NCI-H526 (cell line): ENCODE measurements around the gene APLP2.
"Not testable (repeated sequence)": the region's sequence is repeated elsewhere in the genome, so short reads cannot be mapped to it uniquely, and the experiment has no call there.

Source experiments
- DNase-seq, 2 experiments: peaks; one replicate each; lab custom pipeline; 2025; lab: John Stamatoyannopoulos, UW

APLP2 gene

DNA sequence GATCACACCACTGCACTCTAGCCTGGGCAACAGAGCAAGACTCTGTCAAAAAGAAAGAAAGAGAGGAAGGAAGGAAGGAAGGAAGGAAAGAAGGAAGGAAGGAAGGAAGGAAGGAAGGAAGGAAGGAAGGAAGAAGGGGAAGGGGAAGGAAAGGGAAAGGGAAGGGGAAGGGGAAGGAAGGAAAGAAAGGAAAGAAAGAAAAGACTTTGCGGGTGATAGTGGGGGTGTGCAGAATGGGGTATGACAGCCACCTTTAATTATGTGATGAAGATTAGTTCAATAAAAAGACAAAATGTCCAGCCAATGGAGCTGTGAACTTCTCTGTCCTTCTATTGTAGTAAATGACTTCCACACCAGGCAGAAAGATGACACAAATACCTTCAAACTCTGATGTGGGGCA lies 8.7 kb upstream of the APLP2 start:
- no peak for DNase-seq

DNA sequence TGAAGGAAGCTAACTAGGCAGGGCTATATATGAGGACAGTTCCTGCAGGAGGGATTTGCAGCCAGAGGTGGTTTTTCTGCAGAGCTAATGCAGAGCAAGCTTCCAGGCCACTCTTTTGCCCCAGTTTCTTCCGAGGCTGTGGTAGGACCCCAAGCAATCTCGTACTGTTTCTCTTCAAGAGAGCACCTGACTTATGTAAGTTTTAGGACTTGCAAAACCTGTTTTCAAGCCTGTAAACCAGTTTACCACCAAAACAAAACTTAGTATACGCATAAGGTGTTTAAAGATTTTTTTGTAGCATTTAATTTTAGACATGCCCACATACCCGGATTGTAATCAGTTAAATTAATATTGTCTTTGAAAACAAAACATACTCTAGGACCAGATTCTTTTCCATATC lies 7.7 kb upstream of the APLP2 start:
- no peak for DNase-seq

DNA sequence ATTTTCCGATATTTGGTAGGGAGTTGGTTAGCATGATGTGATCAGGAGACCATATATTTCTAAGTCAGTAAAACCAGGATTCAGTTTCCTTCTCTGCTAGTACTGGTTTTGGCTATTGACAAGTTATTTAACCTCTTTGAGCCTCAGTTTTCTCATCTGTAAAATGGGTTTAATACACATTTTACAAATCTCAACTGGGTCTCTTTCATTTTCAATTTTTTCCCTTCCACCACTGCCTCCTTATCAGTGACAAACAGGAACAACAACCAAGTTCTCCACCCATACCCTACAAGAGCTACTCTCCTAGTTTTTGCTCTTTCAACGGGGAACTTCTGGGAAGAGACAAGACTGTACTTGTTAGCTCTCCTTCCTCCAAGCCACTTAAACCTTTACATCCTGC lies 6.2 kb upstream of the APLP2 start:
- DNase-seq, result no peak

GRCh38 chr11:130064596-130064995 lies 5.1 kb upstream of the APLP2 start:
- DNase-seq, result no peak

DNA sequence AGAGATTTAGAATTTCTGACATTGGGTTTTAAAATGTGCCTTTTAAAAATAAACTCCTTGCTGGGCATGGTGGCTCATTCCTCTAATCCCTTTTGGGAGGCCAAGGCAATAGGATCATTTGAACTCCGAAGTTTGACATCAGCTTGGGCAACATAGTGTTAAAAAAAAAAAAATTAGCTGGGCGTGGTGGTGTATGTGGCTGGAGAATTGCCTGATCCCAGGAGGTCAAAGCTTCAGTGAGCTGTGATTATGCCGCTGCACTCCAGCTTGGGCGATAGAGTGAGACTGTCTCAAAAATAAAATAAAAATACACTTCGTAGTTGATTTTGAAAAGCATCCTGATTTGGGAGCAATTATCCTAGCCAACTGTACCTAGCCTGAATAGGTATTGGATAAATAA lies 3.4 kb upstream of the APLP2 start:
- DNase-seq, result peak in 1 of 2 experiments; percentile 26

DNA sequence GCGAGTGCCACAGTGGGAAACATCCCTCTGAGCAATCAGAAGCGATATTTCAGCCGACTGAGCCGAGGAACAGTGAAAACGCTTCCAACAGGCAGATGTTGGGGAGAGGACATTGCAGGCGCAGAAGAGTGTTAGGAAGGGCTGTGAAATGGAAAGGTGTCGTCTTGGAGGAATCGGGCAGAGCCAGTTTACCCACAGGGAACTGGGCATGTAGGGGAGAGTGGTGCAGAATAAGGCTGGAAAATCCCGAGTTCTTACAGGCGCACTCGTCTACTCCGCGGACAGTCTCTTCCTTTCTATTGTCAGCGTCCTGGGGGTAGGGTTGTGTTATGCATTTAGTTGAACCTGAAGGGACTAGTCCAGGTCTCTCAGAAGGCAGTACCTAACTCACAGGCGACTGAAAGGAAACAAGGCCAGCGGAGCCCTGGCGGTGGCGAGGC lies 1.1 kb upstream of the APLP2 start:
- DNase-seq, result peak in 1 of 2 experiments; percentile 83

GRCh38 chr11:130068986-130069658 lies 572 bp upstream of the APLP2 start:
- peak; percentile 93 to 99 for DNase-seq

DNA sequence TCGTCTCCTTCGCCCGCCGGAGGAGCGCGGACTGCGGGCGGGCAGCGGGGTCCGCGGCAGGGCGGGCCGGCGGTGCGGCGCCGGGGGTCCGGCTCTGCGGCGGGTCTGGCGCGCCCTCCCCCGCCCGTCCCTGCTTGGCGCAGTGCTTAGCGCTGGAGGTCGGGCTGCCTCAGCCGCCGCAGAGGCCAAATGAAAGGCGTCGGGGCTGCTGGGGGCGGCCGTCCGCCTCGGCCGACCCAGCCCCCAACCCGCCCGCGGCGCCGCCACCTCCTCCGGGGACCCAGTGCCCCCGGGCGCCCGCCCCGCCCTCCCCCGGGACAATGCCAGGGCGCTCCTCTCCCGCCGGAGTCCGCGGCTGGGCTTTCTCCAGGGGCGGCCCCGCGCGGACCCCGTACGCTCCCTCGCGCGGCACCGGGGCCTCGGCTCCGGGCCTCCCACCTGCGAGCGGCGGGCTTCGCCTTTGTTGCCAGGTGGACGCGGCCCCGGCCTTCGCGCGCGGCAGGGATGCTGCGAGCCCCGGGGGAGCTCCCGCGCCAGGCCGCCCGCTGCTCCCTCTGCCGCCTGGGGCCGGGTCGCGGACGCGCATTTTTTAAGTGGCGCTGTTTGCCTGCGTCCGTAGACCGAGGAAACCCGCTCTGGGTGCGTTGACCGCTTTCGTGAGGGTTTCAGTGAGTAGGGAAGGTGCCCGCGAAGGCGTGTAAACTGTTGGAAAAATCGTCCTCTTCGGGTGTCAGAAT lies 583 bp downstream of the APLP2 start:
- peak; percentile 56 to 92 for DNase-seq

- DNase-seq, result peak in 1 of 2 experiments; percentile 65
Measured at GRCh38 chr11:130070846-130071200, 1.1 kb downstream of the APLP2 start.

DNA sequence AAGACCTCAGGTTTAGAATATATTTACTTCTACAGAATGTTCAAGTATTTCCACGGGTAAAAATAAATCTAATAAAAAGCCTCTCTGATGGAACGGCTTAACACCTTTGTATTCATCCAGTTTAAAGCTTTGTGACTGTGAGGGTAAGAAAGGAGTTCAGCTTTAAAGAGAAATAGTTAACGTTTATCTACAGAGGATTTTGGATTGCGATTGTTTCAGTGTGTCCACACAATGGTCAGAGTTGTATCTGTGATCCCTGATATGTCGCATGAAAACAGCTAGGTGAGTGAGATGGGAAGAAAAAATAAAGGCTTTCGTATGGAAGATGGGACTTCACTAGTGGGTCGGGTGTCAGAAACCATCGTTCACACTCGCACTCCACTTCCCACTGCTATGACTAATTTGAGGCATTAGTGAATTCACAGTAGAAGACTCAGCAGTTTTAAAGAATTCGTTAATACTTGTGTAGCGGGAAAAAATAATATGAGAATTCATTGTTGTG lies 1.6 kb downstream of the APLP2 start:
- DNase-seq, result peak; percentile 65 to 67

DNA sequence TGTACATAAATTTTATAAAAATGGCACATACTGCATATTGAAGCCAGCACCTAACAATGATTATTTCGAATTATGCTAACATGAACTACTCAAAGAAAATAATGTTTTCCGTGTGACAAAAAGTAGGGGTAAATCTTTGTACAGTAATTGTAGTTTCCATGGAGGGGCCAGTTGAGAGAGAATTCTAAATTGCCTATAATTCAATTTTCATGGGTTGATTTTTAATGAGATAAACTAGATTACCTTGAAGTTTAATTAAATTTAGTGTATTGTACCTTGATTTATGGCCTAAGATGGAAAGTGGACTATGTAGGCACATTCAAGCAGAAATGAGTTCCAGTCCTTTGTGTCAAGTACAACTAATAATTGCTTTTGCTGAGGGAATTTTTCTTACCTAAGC lies 5.0 kb downstream of the APLP2 start:
- DNase-seq, result no peak

- DNase-seq, result no peak
Measured at GRCh38 chr11:130076778-130077481, 7.2 kb downstream of the APLP2 start.

DNA sequence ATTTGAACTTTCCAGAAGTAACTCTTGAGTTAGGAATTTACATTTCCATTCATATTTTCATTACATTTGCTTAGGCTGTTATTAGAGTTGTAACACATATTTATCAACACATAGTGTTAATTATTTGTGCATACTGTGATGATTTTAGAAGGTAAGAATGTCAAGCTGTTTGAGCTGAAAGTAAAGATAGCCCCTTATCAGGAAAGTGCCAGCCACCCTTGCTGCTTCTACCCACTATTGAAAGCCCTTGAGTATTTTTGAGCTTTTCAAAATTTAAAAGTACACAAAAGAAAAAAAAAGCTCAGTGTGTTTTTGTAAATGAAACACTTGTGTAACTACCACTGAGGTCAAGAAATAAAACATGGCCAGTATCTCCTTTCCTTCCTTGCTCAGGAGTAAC lies 8.0 kb downstream of the APLP2 start:
- DNase-seq, result no peak

- DNase-seq, result no peak
Measured at GRCh38 chr11:130078080-130078479, 8.4 kb downstream of the APLP2 start.

- DNase-seq, result no peak
Measured at GRCh38 chr11:130085671-130086290, 16.1 kb downstream of the APLP2 start.

DNA sequence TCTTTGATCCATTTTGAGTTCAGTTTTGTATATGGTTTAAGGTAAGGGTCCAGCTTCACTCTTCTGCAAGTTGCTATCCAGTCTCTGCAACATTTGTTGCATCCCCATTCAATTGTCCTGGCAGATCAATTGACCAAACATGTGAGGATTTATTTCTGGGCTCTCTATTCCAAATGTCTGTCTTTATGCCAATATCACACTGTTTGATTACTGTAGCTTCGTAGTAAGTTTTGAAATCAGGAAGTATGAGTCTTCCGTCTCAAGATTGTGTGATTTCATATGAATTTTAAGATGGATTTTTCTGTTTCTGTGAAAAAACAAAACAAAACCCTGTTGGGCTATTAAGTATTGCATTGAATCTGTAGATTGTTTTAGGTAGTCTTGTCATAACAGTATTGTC lies 17.0 kb downstream of the APLP2 start:
- DNase-seq, result no peak

GRCh38 chr11:130087294-130087926 lies 17.7 kb downstream of the APLP2 start:
- DNase-seq, result no peak

DNA sequence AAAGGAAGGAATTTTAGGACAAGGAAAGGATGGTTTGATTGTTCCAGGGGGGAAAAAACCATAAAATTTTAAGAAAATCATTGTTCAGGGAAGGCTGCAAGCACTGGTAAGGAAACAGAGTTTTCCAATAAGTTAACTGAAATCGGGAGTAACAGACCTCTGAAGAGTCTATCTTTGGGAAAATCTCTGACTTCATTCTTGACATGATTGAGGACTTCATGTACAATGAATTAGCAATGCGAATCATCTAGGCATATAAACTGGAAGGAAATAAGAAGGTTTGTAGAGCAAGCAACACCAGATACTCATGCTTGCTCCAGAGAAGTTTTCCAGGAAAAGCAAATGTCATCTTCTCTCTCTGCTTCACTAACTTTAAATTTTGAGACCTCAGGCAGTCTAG lies 18.5 kb downstream of the APLP2 start:
- no peak for DNase-seq

GRCh38 chr11:130088919-130089673 lies 19.4 kb downstream of the APLP2 start:
- no peak for DNase-seq

DNA sequence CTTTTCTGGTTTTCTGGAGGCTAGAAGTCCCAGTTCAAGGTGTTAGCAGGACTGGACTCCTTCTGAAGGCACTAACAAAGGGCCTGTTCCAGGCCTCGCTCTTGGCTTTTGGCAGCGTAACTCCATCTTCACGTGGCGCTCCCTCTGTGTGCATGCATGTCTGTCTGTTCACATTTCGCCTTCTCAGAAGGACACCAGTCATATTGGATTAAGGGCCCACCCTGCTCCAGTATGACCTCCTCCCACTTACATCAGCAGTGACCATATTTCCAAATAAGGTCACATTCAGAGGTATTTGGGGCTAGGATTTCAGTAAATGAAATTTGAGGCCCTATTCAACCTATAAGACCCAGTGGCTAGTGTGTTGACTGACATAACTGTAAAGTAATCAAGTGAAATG lies 20.0 kb downstream of the APLP2 start:
- no peak for DNase-seq

DNA sequence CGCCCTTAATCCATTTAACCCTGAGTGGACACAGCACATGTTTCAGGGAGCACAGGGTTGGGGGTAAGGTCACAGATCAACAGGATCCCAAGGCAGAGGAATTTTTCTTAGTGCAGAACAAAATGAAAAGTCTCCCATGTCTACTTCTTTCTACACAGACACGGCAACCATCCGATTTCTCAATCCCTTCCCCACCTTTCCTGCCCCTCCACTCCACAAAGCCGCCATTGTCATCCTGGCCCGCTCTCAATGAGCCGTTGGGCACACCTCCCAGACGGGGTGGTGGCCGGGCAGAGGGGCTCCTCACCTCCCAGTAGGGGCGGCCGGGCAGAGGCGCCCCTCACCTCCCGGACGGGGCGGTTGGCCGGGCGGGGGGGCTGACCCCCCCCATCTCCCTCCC lies 20.8 kb downstream of the APLP2 start:
- DNase-seq, result not testable (repeated sequence)
